Measurements from ENCODE around the gene PSMG2.

The PSMG2 gene

GRCh38 chr18:12773369-12773768 lies 70.5 kb downstream of the PSMG2 start:
- H3K4me3 ChIP-seq (ENCODE audit: low read depth, low read length, poor library complexity, severe bottlenecking) = no peak overlapping the region
- no peaks in the 10 kb centered on the region for H3K27me3 ChIP-seq (ENCODE audit: insufficient read depth, low read length)
- no peak overlapping the region for H3K4me2 ChIP-seq (ENCODE audit: low read length)
- no peaks in the 10 kb centered on the region for H3K9me3 ChIP-seq (ENCODE audit: low read length)
- no peak overlapping the region for H3K9ac ChIP-seq (ENCODE audit: low read length)
- no peaks in the 10 kb centered on the region for H3F3A ChIP-seq (ENCODE audit: insufficient read depth, low read length)
- no peaks in the 10 kb centered on the region for H3K4me1 ChIP-seq (ENCODE audit: insufficient read depth, low read length, severe bottlenecking)
- no peaks in the 10 kb centered on the region for H4K20me1 ChIP-seq (ENCODE audit: insufficient read depth, low read length)
- TF ChIP-seq EZH2 (IDR thresholded peaks at IDR 0.05; ENCODE audit: borderline replicate concordance, low read length) (no peak), CTCF (IDR thresholded peaks at IDR 0.05; ENCODE audit: low read length) (no peak)
- H3K9me2 ChIP-seq (ENCODE audit: low read depth, low read length) = no peaks in the 10 kb centered on the region
- H3K36me3 ChIP-seq (ENCODE audit: insufficient read depth, low read length) = no peaks in the 10 kb centered on the region
- H3K27ac ChIP-seq (ENCODE audit: low read depth, low read length, poor library complexity, severe bottlenecking) = no peak overlapping the region
- no peak overlapping the region for H2AFZ ChIP-seq (ENCODE audit: low read length)
- H3K79me2 ChIP-seq (ENCODE audit: insufficient read depth, low read length) = no peaks in the 10 kb centered on the region

- Histone ChIP-seq H3K4me3 (ENCODE audit: low read depth, low read length, poor library complexity, severe bottlenecking) (no peak overlapping the region), H3K27me3 (ENCODE audit: insufficient read depth, low read length) (no peaks in the 10 kb centered on the region), H2AFZ (ENCODE audit: low read length) (no peak overlapping the region), H3K79me2 (ENCODE audit: insufficient read depth, low read length) (no peaks in the 10 kb centered on the region), H4K20me1 (ENCODE audit: insufficient read depth, low read length) (no peaks in the 10 kb centered on the region), H3K27ac (ENCODE audit: low read depth, low read length, poor library complexity, severe bottlenecking) (no peak overlapping the region), H3K9me2 (ENCODE audit: low read depth, low read length) (no peaks in the 10 kb centered on the region), H3K36me3 (ENCODE audit: insufficient read depth, low read length) (no peaks in the 10 kb centered on the region), H3K9ac (ENCODE audit: low read length) (no peak overlapping the region), H3K9me3 (ENCODE audit: low read length) (no peaks in the 10 kb centered on the region), H3K4me1 (ENCODE audit: insufficient read depth, low read length, severe bottlenecking) (no peaks in the 10 kb centered on the region), H3K4me2 (ENCODE audit: low read length) (no peak overlapping the region), H3F3A (ENCODE audit: insufficient read depth, low read length) (no peaks in the 10 kb centered on the region)
- TF ChIP-seq CTCF (IDR thresholded peaks at IDR 0.05; ENCODE audit: low read length) (no peak), EZH2 (IDR thresholded peaks at IDR 0.05; ENCODE audit: borderline replicate concordance, low read length) (no peak)
Measured at GRCh38 chr18:12774982-12775381, 72.1 kb downstream of the PSMG2 start.

Data from OCI-LY1 (cell line).